Erythroblast (primary cell): Measurements from ENCODE around the gene CDRT4.

ENCODE experiments used
- GATA1 ChIP-seq: IDR thresholded peaks from 2 replicates; pipeline ENCODE4 v1.6.1; 2011; ENCODE audit warnings: low read depth, mild to moderate bottlenecking, control low read depth, low read length, moderate library complexity
- POLR2A ChIP-seq: IDR thresholded peaks from 2 replicates; pipeline ENCODE4 v1.6.1; 2011; ENCODE audit warnings: mild to moderate bottlenecking, low read length

DNA sequence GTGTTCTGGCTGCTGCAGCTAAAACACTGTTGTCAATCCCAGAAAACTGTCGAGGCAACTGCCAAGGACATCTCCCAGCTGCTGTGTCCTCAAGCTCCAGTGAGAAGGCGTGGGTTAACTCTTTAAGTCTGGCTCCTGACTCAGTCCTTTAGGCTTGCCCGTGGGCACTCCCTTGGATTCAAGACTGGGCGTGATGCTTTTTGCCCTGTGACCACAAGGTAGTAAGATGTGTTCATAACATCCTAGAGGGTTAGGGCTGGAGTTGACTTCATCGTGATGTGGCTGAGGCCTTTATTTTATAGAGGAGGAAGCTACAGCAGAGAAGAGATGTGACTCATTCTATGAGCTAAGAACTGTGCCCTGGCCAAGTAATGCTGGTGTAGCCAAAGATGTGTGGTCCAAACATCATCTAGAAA, 75.1 kb downstream of the CDRT4 start:
- no peak for TF ChIP-seq POLR2A
- no peak for TF ChIP-seq GATA1
